GM19328 (cell line): ENCODE results near the gene DCHS1.
"Not testable (repeated sequence)": the region's sequence is repeated elsewhere in the genome, so short reads cannot be mapped to it uniquely, and the experiment has no call there.

Experiments used
- ATAC-seq: cut with Tn5 transposase; IDR thresholded peaks from one replicate; pipeline ENCODE4 v1.9.1; 2021; ENCODE audit warnings: mild to moderate bottlenecking, moderate library complexity; ENCODE audit not compliant: unreplicated experiment

DCHS1 gene, protein sequence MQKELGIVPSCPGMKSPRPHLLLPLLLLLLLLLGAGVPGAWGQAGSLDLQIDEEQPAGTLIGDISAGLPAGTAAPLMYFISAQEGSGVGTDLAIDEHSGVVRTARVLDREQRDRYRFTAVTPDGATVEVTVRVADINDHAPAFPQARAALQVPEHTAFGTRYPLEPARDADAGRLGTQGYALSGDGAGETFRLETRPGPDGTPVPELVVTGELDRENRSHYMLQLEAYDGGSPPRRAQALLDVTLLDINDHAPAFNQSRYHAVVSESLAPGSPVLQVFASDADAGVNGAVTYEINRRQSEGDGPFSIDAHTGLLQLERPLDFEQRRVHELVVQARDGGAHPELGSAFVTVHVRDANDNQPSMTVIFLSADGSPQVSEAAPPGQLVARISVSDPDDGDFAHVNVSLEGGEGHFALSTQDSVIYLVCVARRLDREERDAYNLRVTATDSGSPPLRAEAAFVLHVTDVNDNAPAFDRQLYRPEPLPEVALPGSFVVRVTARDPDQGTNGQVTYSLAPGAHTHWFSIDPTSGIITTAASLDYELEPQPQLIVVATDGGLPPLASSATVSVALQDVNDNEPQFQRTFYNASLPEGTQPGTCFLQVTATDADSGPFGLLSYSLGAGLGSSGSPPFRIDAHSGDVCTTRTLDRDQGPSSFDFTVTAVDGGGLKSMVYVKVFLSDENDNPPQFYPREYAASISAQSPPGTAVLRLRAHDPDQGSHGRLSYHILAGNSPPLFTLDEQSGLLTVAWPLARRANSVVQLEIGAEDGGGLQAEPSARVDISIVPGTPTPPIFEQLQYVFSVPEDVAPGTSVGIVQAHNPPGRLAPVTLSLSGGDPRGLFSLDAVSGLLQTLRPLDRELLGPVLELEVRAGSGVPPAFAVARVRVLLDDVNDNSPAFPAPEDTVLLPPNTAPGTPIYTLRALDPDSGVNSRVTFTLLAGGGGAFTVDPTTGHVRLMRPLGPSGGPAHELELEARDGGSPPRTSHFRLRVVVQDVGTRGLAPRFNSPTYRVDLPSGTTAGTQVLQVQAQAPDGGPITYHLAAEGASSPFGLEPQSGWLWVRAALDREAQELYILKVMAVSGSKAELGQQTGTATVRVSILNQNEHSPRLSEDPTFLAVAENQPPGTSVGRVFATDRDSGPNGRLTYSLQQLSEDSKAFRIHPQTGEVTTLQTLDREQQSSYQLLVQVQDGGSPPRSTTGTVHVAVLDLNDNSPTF (N-terminal part only)

DNA sequence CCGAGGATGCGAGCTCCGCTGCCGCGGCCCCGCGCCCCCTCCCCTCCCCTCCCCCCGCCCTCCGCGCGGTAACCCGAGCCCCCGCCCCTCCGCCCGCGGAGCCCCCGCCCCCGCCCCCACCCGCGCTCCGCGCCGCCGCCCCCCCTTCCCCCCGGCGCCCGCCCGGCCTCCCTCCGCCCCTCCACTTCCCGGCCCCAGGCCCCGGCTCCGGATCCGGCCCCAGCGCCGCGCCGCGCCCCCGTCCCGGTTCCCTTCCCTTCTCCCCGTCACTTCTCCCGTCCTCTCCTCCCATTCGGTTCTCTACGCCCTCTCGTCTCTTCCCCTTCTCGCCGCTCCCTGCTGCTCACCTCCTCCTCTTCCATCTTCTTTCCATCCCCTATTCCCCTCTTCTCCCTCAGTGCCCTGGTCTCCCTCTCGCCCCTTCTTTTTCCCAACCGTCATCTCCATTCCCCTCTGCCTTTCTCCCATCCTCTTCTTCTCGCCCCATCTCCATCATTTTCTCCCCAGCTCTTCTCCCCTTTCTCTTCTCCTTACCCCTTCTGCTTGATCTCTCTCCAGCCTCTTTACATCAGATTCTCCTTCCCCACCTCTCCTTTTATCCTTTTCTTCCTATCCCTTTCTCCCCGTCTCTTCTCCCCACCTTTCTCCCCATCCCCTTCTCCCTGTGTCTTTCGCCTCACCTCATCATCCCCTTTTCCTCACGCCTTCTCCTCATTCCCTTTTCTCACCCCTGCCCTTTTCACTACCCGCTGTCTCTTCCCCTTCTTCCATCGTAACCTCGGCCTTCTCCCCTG, at the start of gene DCHS1:
Gene DCHS1, minus strand, starts transcription at position 20 of the 794 bp plus-strand sequence. CDS start 14,196 bp downstream, outside the sequence.
- ATAC-seq, result no peak

DNA sequence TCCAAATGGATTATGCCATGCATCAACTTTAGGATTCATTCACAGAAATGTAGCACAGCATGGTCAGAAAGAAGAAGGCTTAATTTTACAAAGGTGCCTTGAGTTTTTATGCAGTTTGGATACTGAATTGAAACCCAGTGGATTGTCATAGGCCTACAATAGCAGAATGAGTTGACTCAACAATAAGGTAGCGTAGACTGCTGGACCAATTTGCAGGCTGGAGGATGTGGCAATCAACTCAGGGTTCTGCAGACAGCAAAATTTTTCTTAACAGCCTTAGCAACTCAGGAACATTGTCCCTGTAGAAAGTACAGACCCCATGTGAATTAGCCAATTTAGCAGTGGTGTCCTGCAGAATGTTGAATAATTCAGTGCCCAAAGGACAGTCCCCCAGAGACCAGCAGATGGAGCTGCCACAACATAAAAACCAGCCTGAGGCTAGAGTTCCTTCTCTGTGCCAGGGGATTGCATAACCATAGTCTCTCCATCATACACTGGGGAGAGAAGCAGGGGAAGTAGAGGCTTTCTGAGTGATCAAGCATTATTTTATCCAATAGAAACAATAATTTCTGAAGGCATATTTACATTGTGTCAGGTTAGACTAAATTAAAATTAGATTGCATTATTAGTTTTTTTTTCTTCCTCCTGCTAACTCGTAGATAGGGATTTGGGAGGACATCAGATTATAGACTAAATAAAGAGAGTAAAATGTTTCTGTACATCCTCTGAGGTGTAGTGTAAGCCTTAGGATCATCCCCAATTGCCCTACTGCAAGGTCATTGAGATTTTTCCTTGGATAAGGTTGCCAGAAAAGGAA, 47.8 kb upstream of the DCHS1 start:
- ATAC-seq, result no peak

DNA sequence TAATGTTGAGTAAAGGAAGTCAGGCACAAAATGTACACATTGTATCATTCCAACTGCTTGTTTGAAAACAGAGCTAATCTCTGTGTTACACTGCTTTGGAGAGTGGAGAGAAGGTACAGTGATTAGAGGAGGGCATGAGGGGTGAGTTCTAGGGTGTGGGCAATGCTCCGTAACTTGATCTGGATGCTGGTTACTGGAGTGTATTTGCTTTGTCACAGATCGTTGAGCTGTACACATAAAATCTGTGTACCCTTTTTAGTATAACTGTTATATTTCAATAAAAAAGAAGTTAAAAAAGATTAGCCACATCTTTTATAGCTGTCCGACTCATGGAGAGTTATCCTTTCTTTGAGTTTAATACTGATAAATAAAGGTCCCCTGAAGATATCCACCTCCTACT, 46.3 kb upstream of the DCHS1 start:
- not testable (repeated sequence) for ATAC-seq

DNA sequence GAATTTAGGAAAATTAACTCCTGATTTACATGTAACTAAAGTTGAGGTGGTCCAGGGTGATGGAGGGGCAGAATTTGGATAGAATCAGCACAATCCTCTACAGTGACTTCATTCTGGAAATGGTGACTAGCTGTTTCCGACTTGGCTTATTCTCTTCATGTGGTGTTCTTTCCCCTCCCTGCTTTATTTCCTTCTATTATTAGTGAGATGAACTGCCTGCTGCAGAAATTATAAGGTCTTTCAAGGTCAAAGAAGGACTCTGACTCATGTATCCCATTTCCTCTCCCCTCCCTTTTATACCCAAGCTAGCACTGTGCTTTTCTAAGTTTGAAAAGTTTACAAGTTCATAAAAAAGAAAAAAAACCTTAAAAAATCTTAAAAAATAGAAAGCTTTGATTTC, 39.8 kb upstream of the DCHS1 start:
- no peak for ATAC-seq

DNA sequence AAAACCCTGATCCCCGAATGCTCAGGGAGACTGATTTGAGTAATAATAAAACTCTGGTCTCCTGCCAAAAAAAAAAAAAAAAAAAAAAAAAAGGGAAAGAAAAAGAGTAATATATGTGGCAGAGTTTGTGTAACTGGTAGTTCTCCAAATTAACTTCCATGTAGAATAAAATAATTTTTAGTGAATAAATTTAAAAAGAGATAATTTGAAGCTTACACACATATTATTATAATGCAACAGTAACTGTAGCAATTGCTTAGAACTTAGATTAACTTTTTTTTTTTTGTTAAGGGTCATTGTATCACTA, 38.6 kb upstream of the DCHS1 start:
- ATAC-seq, result no peak

DNA sequence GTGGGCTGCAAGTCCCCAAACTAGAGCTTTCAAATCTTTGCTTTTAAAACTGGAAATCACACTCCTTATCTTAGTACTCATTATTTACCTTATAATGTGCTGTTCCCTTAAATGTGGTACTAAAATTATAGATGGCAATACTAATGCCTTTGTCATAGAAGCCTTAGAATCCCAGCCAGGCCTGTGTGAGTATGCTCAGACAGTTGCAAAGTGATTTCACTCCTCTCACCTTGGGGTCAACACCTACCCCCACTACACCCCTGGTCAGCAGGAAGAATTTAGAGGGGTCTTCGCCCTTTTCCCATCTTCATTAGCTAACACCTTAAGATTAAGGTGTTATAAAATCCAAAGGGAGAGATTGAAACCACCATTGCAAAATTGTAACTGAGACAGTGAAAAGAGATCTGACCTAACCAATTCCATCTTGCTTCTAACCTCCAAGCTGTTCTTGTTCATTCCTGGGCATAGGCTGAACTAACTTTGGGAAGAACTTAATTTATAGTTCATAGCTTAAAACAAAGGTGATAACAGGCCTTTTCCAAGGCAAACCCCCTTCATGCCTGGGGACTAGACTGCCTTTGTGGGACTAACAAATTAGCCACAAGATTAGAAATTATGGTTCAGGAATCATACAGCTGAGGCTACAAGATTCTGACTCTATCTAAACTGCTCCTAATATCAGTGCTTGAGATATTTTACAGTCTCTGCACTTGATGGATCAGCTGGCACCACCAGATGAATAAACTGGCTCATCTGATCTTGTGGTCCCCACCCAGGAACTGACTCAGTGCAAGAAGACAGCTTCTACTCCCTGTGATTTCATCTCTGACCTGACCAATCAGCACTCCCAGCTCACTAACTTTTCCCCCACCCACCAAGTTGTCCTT, 38.0 kb upstream of the DCHS1 start:
- no peak for ATAC-seq

DNA sequence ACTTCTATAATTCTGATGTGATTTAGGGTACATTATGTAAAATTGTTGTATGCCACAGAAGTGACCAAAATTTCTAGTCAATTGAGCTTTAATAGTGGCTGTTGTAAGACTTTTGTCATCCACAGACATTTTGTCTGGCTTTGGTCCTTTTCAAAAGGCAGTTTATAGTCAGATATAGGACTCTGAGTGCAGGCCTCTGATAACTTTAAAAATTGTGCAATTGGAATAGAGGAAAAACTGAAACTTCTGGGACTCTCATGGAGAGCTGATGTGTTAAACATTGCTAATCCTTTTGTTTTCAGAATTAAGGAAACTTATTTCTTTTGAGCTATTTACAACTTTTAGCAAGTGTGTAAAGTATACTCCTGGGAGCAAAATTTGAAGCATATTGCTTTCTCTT, 36.5 kb upstream of the DCHS1 start:
- no peak for ATAC-seq

DNA sequence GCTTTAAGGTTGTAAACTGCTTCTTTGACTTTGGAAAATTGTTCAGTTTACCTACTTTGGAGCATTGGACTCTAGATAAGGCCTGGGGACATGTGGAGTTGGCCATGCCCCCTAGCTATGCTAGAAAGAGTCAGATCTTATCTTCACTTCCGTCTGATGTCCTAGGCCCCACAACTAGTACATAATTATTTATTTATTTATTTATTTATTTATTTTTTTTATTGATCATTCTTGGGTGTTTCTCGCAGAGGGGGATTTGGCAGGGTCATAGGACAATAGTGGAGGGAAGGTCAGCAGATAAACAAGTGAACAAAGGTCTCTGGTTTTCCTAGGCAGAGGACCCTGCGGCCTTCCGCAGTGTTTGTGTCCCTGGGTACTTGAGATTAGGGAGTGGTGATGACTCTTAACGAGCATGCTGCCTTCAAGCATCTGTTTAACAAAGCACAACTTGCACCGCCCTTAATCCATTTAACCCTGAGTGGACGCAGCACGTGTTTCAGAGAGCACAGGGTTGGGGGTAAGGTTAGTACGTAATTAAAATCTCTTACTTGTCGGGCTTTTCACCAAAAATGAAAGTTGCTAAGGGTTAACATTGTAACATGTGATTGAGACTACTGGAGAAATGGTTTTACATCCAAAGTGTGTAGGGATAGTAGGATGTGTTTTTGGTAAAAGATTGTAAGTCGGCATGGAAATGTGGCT, 35.0 kb upstream of the DCHS1 start:
- not testable (repeated sequence) for ATAC-seq

DNA sequence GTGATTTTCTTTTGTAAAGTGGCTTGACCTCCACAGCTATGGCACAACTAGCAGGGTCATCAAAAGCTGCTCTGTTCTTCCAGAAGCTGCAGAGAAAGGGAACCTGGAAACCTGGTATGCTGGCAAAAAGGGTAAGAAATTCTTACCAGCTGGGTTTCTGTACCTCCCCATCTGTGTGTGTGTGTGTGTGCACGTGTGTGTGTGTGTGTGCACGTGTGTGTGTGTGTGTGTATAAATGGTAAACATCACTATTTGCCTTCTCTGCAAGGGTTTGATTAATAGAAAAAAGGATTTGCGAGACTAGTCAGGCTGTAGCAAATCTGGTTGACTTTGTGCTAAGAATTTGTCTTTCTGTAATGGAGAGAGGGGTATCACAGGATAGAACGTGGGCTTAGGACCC, 32.3 kb upstream of the DCHS1 start:
- no peak for ATAC-seq

DNA sequence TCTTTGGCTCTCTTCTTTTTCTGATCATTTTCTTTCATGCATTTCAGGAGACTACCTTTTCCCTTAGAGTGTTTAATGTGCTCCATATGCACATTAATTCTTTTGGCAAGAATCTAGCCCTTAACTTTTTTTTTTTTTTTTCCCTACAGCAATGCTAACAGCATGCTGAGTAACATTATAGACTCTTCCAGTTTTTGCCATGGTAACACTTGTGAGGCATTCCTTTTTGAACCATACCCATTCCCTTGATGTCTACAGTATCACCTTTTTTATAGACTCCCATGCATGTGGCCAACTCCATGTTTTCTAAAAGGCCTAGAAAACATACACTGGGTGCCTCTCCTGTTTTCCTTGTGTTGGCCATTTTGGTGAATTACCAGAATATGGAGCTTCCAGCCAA, 30.4 kb upstream of the DCHS1 start:
- no peak for ATAC-seq

DNA sequence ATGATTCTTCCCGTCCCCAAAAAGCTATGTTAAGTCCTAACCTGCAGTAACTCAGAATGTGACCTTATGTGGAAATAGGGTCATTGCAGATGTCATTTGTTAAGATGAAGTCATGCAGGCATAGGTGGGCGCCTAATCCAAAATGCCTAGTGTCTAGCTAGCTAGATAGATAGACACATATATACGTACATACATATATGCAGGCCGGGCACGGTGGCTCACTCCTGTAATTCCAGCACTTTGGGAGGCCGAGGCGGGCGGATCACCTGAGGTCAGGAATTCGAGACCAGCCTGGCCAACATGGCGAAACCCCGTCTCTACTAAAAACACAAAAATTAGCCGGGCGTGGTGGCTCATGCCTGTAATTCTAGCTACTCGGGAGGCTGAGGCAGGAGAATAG, 28.5 kb upstream of the DCHS1 start:
- not testable (repeated sequence) for ATAC-seq

DNA sequence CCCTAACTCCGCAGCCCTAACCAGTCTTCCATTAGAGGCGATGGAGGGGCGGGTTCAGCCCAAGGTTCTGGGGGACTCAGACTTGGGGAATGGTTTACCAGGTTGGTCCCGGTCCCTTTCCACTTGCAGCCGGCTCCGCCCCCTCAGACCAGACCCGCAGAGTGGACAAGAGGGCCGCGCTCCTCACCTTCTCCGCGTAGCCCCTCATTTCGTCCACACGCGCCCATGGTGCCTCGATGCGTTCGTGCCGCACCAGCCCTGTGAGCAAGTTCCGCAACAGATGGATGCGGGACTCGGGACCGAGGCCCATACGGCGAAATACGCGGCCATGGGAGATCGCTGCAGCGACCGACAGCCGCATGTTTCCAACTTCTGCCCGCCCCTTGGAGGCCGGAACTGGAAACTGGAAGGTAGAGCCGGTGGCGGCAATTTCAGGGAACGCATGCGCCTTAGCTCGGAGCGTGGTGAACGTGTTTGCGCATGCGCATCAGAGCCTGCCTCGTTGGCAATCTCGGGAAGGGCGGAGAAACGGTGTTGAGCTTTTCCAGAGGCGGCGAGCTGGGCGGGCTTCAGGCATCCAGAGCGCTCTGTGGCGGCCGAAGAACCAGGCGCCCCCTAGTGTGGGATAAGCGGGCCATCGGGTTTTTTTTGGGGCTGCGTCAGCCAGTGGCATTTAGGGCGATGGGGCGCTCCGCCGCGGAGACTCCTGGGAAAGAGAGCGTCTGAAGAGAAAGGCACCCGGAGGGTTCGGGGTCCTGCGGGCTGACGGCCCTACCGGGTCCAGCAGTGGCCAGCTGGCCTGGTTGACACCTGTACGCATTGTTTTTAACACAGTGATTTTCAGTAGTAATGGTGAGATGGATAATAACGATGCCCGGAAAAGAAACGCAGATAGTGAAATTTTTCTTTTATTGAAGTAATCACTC, 27.6 kb upstream of the DCHS1 start, which contains the start of gene MRPL17:
Gene MRPL17, minus strand, starts transcription at position 405 of the 926 bp plus-strand sequence. Its CDS starts 44 bp downstream, at position 361.
- ATAC-seq, result peak; percentile 91

DNA sequence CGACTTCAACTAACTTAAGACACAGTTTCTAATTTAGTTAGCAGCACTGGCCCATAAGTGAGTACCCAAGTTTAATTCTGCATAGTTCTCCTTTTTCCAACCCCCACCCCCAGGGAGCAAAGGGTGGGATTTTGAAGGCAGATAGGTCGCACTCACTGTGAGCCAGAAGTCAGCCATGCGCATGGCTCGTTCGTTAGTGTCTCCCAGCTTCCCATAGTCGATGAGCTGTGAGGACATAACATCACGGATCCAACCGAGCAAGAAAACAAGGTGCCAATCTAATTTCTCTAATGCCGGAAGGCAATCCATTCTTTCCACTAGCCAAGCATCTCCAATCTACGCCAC, 27.0 kb upstream of the DCHS1 start:
- ATAC-seq, result peak; percentile 3

DNA sequence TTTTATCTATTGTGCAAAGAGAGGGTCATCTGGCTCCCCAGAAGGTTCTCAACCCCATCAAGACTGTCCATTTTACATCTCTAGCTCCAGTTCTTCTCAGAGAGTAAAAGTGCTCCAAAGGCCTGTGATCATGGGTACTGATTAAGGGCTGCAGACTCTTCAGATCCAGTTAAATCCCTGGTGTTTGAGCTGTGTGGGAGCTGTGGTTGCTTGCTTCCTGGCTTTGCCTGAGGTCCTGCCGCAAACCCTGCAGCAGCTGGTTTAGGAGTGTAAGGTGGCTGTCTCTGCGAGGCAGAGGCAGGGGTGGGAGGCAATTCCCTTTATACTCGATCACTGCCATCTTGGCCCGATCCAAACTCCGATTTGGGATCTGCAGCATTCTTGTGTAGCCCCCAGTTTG, 26.3 kb upstream of the DCHS1 start:
- no peak for ATAC-seq

DNA sequence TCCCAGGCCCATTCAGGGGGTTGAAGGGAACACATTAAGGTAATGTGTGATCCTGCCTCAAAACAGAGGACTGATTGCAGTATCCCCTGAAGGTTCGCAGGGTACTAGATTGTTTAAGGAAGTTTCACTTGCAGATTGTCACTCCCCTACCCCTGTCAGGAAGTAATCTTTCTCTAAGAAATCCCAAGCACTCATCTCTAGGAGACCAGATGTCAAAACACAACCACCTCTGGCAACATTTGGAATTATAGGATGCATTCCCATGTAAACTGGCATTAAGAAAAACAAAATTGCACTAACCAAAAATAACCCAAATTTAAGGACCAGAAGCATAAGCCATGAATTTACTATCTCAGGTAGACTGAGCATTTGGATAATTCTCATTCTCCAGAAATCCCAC, 25.9 kb upstream of the DCHS1 start:
- no peak for ATAC-seq

DNA sequence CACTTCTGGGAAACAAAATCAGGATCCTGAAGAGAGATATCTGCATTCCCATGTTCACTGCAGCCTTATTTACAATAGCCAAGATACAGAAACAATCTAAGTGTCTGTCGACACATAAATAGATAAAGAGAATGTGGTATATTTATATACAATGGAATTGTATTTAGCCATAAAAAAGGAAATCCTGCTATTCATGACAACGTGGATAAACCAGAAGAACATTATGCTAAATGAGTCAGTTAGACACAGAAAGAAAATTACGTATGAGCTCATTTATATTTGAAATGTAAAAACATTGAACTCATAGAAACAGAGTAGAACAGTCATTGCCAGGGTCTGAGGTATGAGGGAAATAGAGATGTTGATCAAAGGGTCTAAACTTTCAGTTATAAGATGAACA, 21.4 kb upstream of the DCHS1 start:
- no peak for ATAC-seq

DNA sequence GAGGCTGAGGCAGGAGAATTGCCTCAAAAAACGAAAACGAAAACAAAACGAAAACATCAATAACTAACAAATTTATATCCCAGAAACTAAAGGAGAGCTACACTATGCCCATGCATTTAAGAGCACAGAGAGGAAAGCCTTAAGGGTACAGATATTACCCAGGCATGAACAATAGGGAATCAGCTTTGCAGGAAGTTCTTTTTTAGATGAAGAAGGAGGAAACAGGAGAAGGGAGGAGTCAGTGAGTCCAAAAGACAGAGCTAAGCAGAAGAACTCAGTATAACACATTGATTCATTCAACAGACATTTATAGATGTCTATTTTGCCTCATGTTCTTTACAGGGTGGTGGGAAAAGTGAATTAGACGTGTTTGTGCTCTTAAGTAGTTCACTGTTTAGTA, 19.3 kb upstream of the DCHS1 start:
- ATAC-seq, result no peak
